PFSK-1 (cell line): ENCODE data around the gene INTS15.

ENCODE experiments used
- FOXP2 ChIP-seq: optimal IDR thresholded peaks from 2 replicates; pipeline ENCODE3; 2011; ENCODE audit warnings: borderline replicate concordance, control low read depth, inconsistent platforms; ENCODE audit not compliant: insufficient read depth; ENCODE audit errors: extremely low read length, extremely low read depth
- POLR2AphosphoS5 ChIP-seq: IDR thresholded peaks from 2 replicates; pipeline ENCODE4 v1.6.1; 2012; ENCODE audit warnings: low read depth, mild to moderate bottlenecking, control low read depth, low read length, moderate library complexity
- SIN3A ChIP-seq: IDR thresholded peaks from 2 replicates; pipeline ENCODE4 v1.6.1; 2012; ENCODE audit warnings: mild to moderate bottlenecking, low read length, moderate library complexity, borderline replicate concordance; ENCODE audit not compliant: insufficient read depth
- TAF1 ChIP-seq: IDR thresholded peaks from 2 replicates; pipeline ENCODE4 v1.6.1; 2012; ENCODE audit warnings: low read length, control low read depth, borderline replicate concordance; ENCODE audit not compliant: insufficient read depth
- TF ChIP-seq, protein P1 (sequence below), 2 experiments: IDR thresholded peaks; 2 replicates each; pipeline versions ENCODE4 v1.6.1 to v1.8.0; 2011 to 2012; ENCODE audit warnings: low read depth in 2 of 2, low read length in 2 of 2, control low read depth in 1 of 2, inconsistent platforms in 1 of 2, mild to moderate bottlenecking in 1 of 2, moderate library complexity in 1 of 2; ENCODE audit not compliant: insufficient read depth in 1 of 2

INTS15 gene

DNA sequence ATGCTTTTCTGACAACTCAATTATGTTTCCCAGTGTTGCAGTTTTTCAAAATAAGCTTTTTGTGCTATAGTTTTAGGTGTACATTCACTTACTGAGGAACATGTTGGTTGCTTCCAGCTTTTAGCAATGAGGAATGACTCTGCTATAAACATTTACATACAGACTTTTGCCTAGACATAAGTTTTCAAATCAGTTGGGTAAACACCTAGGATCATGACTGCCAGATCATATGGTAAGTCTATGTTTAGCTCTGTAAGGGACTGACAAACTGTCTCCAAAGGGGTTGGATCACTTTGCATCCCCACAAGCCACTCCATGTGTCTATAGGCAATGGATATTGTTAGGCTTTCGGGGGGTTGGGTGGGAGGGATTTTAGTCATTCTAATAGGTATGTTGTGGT lies 27.7 kb upstream of the INTS15 start:
- TF ChIP-seq SIN3A (no peak), TAF1 (no peak), POLR2AphosphoS5 (no peak), FOXP2 (no peak)
- TF ChIP-seq, protein P1, sequence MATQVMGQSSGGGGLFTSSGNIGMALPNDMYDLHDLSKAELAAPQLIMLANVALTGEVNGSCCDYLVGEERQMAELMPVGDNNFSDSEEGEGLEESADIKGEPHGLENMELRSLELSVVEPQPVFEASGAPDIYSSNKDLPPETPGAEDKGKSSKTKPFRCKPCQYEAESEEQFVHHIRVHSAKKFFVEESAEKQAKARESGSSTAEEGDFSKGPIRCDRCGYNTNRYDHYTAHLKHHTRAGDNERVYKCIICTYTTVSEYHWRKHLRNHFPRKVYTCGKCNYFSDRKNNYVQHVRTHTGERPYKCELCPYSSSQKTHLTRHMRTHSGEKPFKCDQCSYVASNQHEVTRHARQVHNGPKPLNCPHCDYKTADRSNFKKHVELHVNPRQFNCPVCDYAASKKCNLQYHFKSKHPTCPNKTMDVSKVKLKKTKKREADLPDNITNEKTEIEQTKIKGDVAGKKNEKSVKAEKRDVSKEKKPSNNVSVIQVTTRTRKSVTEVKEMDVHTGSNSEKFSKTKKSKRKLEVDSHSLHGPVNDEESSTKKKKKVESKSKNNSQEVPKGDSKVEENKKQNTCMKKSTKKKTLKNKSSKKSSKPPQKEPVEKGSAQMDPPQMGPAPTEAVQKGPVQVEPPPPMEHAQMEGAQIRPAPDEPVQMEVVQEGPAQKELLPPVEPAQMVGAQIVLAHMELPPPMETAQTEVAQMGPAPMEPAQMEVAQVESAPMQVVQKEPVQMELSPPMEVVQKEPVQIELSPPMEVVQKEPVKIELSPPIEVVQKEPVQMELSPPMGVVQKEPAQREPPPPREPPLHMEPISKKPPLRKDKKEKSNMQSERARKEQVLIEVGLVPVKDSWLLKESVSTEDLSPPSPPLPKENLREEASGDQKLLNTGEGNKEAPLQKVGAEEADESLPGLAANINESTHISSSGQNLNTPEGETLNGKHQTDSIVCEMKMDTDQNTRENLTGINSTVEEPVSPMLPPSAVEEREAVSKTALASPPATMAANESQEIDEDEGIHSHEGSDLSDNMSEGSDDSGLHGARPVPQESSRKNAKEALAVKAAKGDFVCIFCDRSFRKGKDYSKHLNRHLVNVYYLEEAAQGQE (IDR thresholded peaks at IDR 0.05; ENCODE audit: insufficient read depth in 1 of 2, low read depth in 2 of 2, low read length in 2 of 2) = no peak

DNA sequence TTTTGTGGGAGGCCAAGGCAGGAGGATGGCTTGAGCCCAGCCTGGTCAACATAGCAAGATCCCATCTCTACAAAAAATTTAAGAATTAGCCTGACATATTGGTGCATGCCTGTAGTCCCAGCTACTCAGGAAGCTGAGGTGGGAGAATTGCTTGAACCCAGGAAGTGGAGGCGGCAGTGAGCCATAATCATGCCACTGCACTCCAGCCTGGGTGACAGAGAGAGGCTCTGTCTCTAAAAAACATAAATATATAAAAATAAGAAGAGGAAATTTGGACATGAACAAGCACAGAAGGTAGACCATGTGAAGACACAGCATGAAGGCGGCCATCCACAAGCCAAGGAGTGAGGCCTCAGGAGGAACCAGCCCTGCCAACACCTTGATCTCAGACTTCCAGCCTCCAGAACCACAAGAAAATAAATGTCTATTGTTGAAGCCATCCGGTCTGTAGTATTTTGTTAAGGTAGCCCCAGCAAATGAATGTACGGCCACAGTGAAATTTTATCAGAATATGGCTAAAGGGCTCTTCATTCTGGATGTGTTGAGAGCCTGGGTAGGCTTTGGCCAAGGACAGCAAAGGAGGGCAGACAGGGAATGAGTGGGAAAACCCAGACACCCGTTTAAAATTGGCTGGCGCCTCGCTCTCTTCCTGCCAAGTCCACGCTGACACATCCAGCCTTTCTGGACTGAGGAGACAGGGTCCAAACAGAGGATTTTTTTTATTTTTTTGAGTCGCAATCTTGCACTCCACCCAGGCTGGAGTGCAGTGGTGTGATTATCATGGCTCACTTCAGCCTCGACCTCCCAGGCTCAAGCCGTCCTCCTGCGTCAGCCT lies 25.7 kb upstream of the INTS15 start:
- TF ChIP-seq FOXP2 (no peak), POLR2AphosphoS5 (no peak)

DNA sequence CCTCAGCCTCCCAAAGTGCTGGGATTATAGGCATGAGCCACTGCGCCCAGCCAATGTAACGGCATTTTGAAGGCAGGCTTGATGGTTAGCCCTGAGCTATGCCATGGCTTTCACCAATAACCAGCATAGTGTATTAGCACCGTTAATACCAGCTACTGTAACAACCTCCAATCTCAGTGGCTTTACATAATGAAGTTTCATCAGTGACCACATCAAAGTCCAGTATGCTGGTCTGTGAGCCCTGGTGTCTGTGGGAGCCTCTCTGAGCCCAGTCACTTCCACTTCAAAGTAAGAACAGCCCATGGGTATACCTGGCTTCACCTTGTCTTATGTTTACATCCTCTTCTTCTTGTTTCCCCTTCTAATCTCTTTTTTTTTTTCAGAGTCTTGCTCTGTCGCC lies 24.2 kb upstream of the INTS15 start:
- TF ChIP-seq, protein P1 (IDR thresholded peaks at IDR 0.05; ENCODE audit: insufficient read depth in 1 of 2, low read depth in 2 of 2, low read length in 2 of 2) = no peak
- TF ChIP-seq FOXP2 (no peak), POLR2AphosphoS5 (no peak)

DNA sequence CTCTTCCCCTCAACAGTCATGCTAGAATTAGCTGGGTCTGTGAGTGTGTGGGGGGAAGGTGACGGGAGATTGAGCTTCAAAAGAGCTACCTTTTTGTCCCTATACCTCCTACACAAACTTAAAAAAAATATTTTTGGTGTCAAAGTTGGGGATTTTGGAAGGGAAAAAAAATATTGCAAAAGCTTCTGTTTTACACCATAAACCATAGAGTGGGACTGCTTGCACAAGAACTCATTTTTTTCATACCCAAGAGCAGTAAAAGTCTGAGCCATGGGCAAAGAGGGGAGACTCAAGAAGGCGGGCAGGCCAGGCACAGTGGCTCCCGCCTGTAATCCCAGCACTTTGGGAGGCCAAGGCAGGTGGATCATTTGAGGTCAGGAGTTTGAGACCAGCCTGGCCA lies 21.9 kb upstream of the INTS15 start:
- TF ChIP-seq FOXP2 (no peak), TAF1 (no peak), SIN3A (no peak), POLR2AphosphoS5 (no peak)
- TF ChIP-seq, protein P1 (IDR thresholded peaks at IDR 0.05; ENCODE audit: insufficient read depth in 1 of 2, low read depth in 2 of 2, low read length in 2 of 2) = no peak

DNA sequence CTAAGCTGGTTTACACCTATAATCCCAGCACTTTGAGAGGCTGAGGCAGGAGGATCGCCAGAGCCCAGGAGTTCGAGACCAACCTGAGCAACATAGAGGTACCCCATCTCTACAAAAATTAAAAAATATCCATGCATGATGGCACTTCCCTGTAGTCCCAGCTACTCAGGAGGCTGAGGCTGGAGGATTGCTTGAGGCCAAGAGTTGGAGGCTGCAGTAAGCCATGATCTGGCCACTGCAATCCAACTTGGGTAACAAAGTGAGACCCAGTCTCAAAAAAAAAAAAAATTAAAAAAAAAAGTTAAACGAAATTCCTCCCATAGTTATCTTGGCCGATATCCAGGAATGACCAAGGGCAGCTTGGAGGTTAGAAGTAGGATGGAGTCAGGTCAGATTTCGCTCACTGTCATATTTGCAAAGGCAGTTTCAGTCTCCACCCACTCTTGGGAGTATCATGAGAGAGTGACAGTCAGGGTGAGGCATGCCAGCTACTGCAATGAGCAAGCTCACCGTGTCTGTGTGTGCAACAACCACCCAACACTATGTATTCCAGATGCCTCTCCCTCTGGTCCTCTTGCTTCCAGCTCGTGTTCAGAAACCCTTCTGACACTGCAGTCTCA lies 18.6 kb upstream of the INTS15 start:
- TF ChIP-seq POLR2AphosphoS5 (no peak), SIN3A (no peak), FOXP2 (no peak)
- TF ChIP-seq, protein P1 (IDR thresholded peaks at IDR 0.05; ENCODE audit: insufficient read depth in 1 of 2, low read depth in 2 of 2, low read length in 2 of 2) = no peak
